ENCODE results near the gene CLSTN2. TPM values are rescaled to one million over a fixed set of nuclear protein-coding genes. Genes with fewer than 3 reads are reported as not detected.

CLSTN2 gene
- total and polyA plus RNA-seq, 2 of the 4 experiments (the other 2 are of a cell fraction): under 0.01 to 0.07 TPM

- POLR2A ChIA-PET (ENCODE audit: unreplicated experiment): no interaction called here
- no peak overlapping the region for H2BK120ac ChIP-seq (ENCODE audit: low read depth, low read length)
- no peak overlapping the region for H3K27ac ChIP-seq (ENCODE audit: insufficient read depth, low read length)
Measured at GRCh38 chr3:140223197-140223596, 288.2 kb downstream of the CLSTN2 start.

More at GRCh38 chr3:140223197-140223596, 288.2 kb downstream of the CLSTN2 start:
- Histone ChIP-seq H3K4me2 (ENCODE audit: low read depth, low read length) (no peak overlapping the region), H3K9me1 (ENCODE audit: insufficient read depth, low read length) (no peaks in the 10 kb centered on the region), H3K18ac (ENCODE audit: low read depth, low read length) (no peak overlapping the region), H3K9me3 (ENCODE audit: control insufficient read depth, insufficient read depth, low read length) (no peaks in the 10 kb centered on the region), H3K4ac (ENCODE audit: low read depth, low read length) (no peak overlapping the region), H2BK15ac (ENCODE audit: low read depth, low read length) (no peak overlapping the region), H3K14ac (replicated peaks; ENCODE audit: low read depth, low read length) (no peak overlapping the region), H3K36me3 (ENCODE audit: control insufficient read depth, insufficient read depth, low read length) (no peaks in the 10 kb centered on the region), H2AK5ac (ENCODE audit: low read depth, low read length) (no peak overlapping the region), H3K27me3 (ENCODE audit: control insufficient read depth, insufficient read depth, low read length) (no peaks in the 10 kb centered on the region), H3K79me1 (ENCODE audit: low read depth in 1 of 2, low read length in 2 of 2) (no peaks in the 10 kb centered on the region), H3K4me3 (ENCODE audit: insufficient read depth, low read depth, low read length) (no peak overlapping the region), H3K23ac (ENCODE audit: low read depth, low read length) (no peak overlapping the region), H4K5ac (ENCODE audit: low read depth, low read length) (no peak overlapping the region), H3K4me1 (ENCODE audit: control insufficient read depth, insufficient read depth, low read length) (no peaks in the 10 kb centered on the region), H2AK9ac (replicated peaks; ENCODE audit: low read depth, low read length, poor library complexity) (no peak overlapping the region), H3K56ac (ENCODE audit: extremely low read depth, insufficient read depth, low read length) (no peak overlapping the region), H2BK20ac (ENCODE audit: low read depth, low read length) (no peak overlapping the region), H4K91ac (ENCODE audit: insufficient read depth, low read depth, low read length) (no peak overlapping the region), H4K8ac (ENCODE audit: low read depth in 2 of 2, low read length in 2 of 2) (no peak overlapping the region), H2BK5ac (ENCODE audit: low read depth, low read length, poor library complexity, severe bottlenecking) (no peak overlapping the region), H2AFZ (replicated peaks; ENCODE audit: low read length, poor library complexity) (no peak overlapping the region), H3K9ac (ENCODE audit: low read depth, low read length) (no peak overlapping the region), H4K20me1 (ENCODE audit: insufficient read depth, low read length) (no peaks in the 10 kb centered on the region)
- WGBS, 2 experiments (ENCODE audit: extremely low coverage in 2 of 2, insufficient read length in 1 of 2): 80% methylated on average over 2 of the region's 4 CpGs; no CpG with 5 or more reads in 1 of the 2 experiments
- dilution Hi-C loops (cut with HindIII; ENCODE audit: low sequenced_read_pairs, unreplicated experiment) (no loop called here), in situ Hi-C loops (cut with MboI; ENCODE audit: low sequenced_read_pairs) (no loop called here), intact Hi-C loops (cut with micrococcal nuclease) (no loop called here)
- CTCF ChIA-PET: no interaction called here
- ATAC-seq (ENCODE audit: low read depth): no peak
- no peak for DNase-seq
- no peak for TF ChIP-seq MAFK (IDR thresholded peaks at IDR 0.05; ENCODE audit: low read depth, low read length)
- TF ChIP-seq BHLHE40 (IDR thresholded peaks at IDR 0.05; ENCODE audit: low read depth, low read length): no peak
- no peak for TF ChIP-seq USF2 (IDR thresholded peaks at IDR 0.05; ENCODE audit: low read depth, low read length)
- no peak for TF ChIP-seq POLR2A (IDR thresholded peaks at IDR 0.05; ENCODE audit: low read depth, low read length)
- TF ChIP-seq NFE2L2 (IDR thresholded peaks at IDR 0.05; ENCODE audit: low read depth, low read length): no peak
- TF ChIP-seq ELK1 (IDR thresholded peaks at IDR 0.05; ENCODE audit: borderline replicate concordance, low read depth, low read length): no peak
- TF ChIP-seq CHD1 (IDR thresholded peaks at IDR 0.05; ENCODE audit: low read depth, low read length): no peak
- no peak for TF ChIP-seq RAD21 (IDR thresholded peaks at IDR 0.05; ENCODE audit: low read length)
- TF ChIP-seq SMC3 (IDR thresholded peaks at IDR 0.05; ENCODE audit: low read depth, low read length): no peak
- no peak for TF ChIP-seq MXI1 (IDR thresholded peaks at IDR 0.05; ENCODE audit: borderline replicate concordance, low read depth, low read length)
- TF ChIP-seq, protein P1, sequence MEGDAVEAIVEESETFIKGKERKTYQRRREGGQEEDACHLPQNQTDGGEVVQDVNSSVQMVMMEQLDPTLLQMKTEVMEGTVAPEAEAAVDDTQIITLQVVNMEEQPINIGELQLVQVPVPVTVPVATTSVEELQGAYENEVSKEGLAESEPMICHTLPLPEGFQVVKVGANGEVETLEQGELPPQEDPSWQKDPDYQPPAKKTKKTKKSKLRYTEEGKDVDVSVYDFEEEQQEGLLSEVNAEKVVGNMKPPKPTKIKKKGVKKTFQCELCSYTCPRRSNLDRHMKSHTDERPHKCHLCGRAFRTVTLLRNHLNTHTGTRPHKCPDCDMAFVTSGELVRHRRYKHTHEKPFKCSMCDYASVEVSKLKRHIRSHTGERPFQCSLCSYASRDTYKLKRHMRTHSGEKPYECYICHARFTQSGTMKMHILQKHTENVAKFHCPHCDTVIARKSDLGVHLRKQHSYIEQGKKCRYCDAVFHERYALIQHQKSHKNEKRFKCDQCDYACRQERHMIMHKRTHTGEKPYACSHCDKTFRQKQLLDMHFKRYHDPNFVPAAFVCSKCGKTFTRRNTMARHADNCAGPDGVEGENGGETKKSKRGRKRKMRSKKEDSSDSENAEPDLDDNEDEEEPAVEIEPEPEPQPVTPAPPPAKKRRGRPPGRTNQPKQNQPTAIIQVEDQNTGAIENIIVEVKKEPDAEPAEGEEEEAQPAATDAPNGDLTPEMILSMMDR (conservative IDR thresholded peaks at IDR 0.05; ENCODE audit: low read depth, low read length): no peak
- no peak for TF ChIP-seq CEBPB (IDR thresholded peaks at IDR 0.05; ENCODE audit: low read depth, low read length)
- no peak for TF ChIP-seq FOS (IDR thresholded peaks at IDR 0.05; ENCODE audit: low read depth, low read length)
- no peak for TF ChIP-seq RCOR1 (IDR thresholded peaks at IDR 0.05; ENCODE audit: insufficient replicate concordance, low read length)
- no peak for TF ChIP-seq RFX5 (IDR thresholded peaks at IDR 0.05; ENCODE audit: low read depth, low read length)
- no peak for TF ChIP-seq MAZ (IDR thresholded peaks at IDR 0.05; ENCODE audit: borderline replicate concordance, low read depth, low read length)
- no TSS peak for BruUV-seq (replicated peaks)

Data from IMR-90 (cell line).